Measurements from ENCODE around the gene LAMTOR2.
"Not testable (repeated sequence)": the region's sequence is repeated elsewhere in the genome, so short reads cannot be mapped to it uniquely, and the experiment has no call there.

Gene LAMTOR2

GRCh38 chr1:156070548-156070947 is 16.0 kb downstream of the LAMTOR2 start:
- Histone ChIP-seq H3K36me3 (peaks cover 24% of the 10 kb centered on the region), H3K27ac (no peak overlapping the region), H3K27me3 (ENCODE audit: insufficient read depth, low read depth, severe bottlenecking) (no peaks in the 10 kb centered on the region), H3K4me3 (ENCODE audit: low read depth, low read length) (no peak overlapping the region), H3K9me3 (ENCODE audit: severe bottlenecking) (no peaks in the 10 kb centered on the region)
- TF ChIP-seq CTCF (IDR thresholded peaks at IDR 0.05; ENCODE audit: low read depth, low read length) = no peak
- DNase-seq = no peak

- H3K4me3 ChIP-seq (ENCODE audit: low read depth, low read length); DNase-seq; H3K27me3 ChIP-seq (ENCODE audit: insufficient read depth, low read depth, severe bottlenecking); H3K9me3 ChIP-seq (ENCODE audit: severe bottlenecking); H3K27ac ChIP-seq: not testable (repeated sequence)
- H3K36me3 ChIP-seq = peaks cover 32% of the 10 kb centered on the region
These were observed 16.8 kb downstream of the LAMTOR2 start for GRCh38 chr1:156071332-156071816.

- H3K27me3 ChIP-seq (ENCODE audit: insufficient read depth, low read depth, severe bottlenecking) = no peaks in the 10 kb centered on the region
- TF ChIP-seq CTCF (IDR thresholded peaks at IDR 0.05; ENCODE audit: low read depth, low read length) = no peak
- H3K9me3 ChIP-seq (ENCODE audit: severe bottlenecking) = no peaks in the 10 kb centered on the region
- no peak for DNase-seq
- H3K4me3 ChIP-seq (ENCODE audit: low read depth, low read length) = no peak overlapping the region
- peaks cover 41% of the 10 kb centered on the region for H3K36me3 ChIP-seq
- no peak overlapping the region for H3K27ac ChIP-seq
These were observed 17.7 kb downstream of the LAMTOR2 start for GRCh38 chr1:156072251-156072650.

- H3K36me3 ChIP-seq = peaks cover 51% of the 10 kb centered on the region
- no peak for DNase-seq
- H3K9me3 ChIP-seq (ENCODE audit: severe bottlenecking) = no peaks in the 10 kb centered on the region
- no peak for TF ChIP-seq CTCF (IDR thresholded peaks at IDR 0.05; ENCODE audit: low read depth, low read length)
- H3K27me3 ChIP-seq (ENCODE audit: insufficient read depth, low read depth, severe bottlenecking) = no peaks in the 10 kb centered on the region
- peak overlapping the region; percentile 70 for H3K27ac ChIP-seq
- no peak overlapping the region for H3K4me3 ChIP-seq (ENCODE audit: low read depth, low read length)
These were observed 18.6 kb downstream of the LAMTOR2 start for GRCh38 chr1:156073110-156073687.

GRCh38 chr1:156073740-156074139 is 19.2 kb downstream of the LAMTOR2 start:
- Histone ChIP-seq H3K4me3 (ENCODE audit: low read depth, low read length) (no peak overlapping the region), H3K27ac (peak overlapping the region; percentile 70), H3K27me3 (ENCODE audit: insufficient read depth, low read depth, severe bottlenecking) (no peaks in the 10 kb centered on the region), H3K36me3 (peaks cover 56% of the 10 kb centered on the region), H3K9me3 (ENCODE audit: severe bottlenecking) (no peaks in the 10 kb centered on the region)
- TF ChIP-seq CTCF (IDR thresholded peaks at IDR 0.05; ENCODE audit: low read depth, low read length) = no peak
- peak; percentile 95 for DNase-seq

GRCh38 chr1:156074661-156075060 is 20.1 kb downstream of the LAMTOR2 start:
- Histone ChIP-seq H3K27me3 (ENCODE audit: insufficient read depth, low read depth, severe bottlenecking) (no peaks in the 10 kb centered on the region), H3K27ac (peak overlapping the region; percentile 70), H3K4me3 (ENCODE audit: low read depth, low read length) (no peak overlapping the region; the same call in 1 of the 2 replicates), H3K36me3 (peaks cover 63% of the 10 kb centered on the region), H3K9me3 (ENCODE audit: severe bottlenecking) (no peaks in the 10 kb centered on the region)
- DNase-seq = peak; percentile 75
- TF ChIP-seq CTCF (IDR thresholded peaks at IDR 0.05; ENCODE audit: low read depth, low read length) = no peak
